Left renal pelvis (tissue), 4 donors: ENCODE measurements around the gene GRIP2. TPM values are rescaled to one million over a fixed set of nuclear protein-coding genes. Genes with fewer than 3 reads are reported as not detected.

Experiments
- DNase-seq, 4 donors: peaks; one replicate each; pipeline ENCODE4 v3.0.0-alpha.2; 2013; ENCODE audit warnings: low read depth in 4 of 4, low spot score in 3 of 4
- polyA plus RNA-seq, 4 donors: library from polyadenylated mRNA; unstranded; fragments of 120-200 nt; gene quantifications; one replicate each; pipeline ENCODE4 v1.2.1, GENCODE V29; 2013; ENCODE audit not compliant: insufficient read length in 4 of 4

The GRIP2 gene
- polyA plus RNA-seq, 4 donors, result 0.68 to 1.5 (median 1.4) TPM

DNA sequence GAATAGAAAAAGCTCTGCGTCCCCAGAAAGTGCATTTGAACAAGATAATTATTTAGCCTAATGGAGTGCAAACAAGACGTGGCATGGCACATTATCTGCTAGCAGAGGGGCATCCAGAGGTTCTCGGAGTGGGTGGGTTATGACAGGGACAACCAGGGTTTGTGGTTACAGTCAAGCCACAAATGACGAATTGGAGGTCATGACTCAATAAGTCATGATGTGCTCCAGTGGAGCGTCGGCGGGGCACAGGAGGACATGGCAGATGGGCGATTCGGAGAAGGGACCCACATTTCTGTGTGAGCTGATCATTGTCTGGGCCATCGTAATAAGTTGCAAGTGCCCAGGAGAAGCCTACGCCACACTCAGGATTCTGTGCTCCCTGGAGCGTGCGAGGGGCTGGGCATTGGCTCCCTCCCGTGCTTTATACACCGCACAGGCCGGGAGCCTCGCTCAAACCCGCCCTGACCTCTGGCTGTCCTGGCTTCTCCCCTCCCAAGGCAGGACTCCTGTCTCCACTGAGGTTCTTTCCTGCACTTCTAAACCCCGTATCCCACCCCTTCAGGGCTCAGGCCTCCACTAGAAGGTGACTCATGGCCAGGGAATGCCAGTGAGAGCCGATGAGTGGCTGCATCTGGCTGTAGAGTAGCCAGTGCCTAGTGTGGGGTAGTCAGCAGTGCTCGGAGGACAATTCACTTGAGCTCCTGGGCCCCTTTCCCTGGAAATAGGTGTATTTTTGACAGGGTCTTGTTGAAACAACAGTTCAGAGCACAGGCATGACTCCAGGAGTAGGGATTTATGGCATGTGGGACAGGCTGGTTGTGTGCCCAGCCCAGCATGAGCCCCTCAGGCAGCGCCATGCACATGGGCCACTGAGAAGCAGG, 67.4 kb downstream of the GRIP2 start:
- DNase-seq, result no peak

DNA sequence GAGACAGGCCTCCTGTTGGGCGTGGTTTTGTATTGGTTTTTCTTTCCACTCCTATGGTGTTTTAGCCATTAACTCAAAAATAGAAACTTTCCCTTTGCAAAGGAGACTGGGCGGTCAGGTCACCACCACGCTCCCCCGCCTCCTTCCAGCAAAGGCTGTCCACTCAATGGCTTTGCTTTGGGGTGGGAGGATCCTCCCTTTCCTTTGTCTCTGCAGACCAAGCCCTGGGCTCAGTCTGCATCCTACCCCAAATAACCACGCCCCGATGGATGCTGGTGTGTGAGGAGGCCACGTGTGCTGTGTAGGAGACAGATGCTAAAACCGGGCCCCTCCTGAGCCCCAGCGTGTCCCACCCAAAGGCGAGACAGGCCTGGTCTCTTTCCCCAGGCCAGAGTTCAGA, 68.5 kb downstream of the GRIP2 start:
- no peak for DNase-seq

DNA sequence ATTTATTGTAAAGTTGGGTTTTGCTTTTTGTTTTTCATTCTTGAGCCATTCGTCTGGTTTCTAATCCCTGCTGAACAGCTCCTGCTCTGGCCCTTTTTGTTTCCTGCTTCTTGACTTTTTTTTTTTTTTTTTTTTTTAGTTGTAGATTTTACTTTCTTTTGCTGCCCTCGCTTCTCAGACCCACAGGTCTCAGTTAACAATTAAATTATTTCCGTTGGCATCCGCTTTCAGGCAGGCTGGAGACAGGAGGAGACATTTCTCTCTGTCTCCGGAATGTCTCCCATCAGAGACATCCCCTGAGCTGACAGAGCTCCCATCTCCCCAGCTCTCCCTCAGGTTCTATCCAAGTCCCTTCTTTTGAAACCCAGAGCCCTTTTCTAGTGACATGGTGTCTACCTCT, 69.1 kb downstream of the GRIP2 start:
- no peak for DNase-seq

DNA sequence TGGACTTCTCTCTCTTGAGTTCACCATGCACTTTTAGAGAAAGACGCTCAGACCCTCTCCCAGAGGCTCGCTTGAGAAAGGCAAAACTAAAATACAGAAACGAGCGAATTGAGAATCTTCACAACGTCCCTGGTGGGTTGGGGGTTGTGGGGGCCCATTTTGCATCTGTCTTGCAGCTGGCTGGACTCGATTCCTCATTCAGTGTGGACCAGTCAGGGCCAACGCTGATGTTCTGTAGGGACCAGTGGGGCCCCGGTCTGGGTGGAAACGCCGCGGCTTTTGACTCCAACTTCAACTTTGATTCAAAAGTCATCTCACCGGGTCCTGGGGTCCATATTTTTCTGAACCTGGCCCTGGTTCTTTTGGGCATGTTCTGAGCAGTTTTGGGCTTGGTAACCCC, 69.7 kb downstream of the GRIP2 start:
- DNase-seq, result no peak

DNA sequence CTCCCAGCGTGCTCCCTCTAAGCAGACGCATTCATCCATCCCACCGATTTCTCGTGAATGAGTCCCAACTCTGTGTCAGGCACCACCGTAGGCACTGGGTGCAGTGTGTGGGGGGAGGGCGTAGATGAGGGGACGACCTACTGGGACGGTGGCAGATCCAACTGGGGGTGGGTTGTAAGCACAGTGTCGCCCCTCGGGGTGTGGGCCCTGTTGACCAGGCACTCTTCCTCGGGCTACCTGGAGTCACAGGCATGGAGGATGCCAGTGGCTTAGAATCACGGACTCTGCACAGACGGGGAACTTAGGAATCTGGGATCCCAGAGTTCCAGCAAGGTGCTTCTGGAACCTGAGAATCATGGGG, 71.5 kb downstream of the GRIP2 start:
- no peak for DNase-seq

DNA sequence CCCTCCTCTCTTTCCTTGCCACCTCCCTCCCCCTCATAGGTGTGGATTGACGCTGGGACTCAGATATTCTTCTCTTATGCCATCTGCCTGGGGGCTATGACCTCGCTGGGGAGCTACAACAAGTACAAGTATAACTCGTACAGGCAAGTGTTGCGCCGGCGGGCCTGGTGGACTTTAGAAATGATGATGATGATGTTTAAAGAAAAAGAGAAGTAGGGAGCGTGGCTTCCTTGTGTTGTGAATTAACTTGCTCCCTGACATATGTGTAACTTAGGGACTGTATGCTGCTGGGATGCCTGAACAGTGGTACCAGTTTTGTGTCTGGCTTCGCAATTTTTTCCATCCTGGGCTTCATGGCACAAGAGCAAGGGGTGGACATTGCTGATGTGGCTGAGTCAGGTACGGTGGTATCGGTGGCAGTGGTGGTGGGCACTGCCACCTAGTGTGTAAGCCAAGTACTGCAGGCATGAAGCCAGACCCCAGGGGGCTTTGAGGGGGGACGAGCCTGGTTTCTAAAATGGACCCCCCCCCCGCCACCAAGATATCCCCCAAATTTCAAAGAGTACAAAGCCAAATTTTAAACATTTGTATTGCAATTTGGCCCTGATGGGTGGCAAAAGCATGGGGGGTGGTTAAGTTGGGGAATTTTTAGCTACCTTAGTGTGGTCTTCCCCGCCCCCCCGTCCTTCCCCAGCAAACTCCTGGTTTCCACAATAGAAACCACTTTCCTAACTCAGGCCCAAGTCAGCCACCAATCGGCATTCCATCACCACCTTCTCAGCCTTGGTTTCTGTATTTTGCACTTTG, 72.1 kb downstream of the GRIP2 start:
- no peak for DNase-seq

DNA sequence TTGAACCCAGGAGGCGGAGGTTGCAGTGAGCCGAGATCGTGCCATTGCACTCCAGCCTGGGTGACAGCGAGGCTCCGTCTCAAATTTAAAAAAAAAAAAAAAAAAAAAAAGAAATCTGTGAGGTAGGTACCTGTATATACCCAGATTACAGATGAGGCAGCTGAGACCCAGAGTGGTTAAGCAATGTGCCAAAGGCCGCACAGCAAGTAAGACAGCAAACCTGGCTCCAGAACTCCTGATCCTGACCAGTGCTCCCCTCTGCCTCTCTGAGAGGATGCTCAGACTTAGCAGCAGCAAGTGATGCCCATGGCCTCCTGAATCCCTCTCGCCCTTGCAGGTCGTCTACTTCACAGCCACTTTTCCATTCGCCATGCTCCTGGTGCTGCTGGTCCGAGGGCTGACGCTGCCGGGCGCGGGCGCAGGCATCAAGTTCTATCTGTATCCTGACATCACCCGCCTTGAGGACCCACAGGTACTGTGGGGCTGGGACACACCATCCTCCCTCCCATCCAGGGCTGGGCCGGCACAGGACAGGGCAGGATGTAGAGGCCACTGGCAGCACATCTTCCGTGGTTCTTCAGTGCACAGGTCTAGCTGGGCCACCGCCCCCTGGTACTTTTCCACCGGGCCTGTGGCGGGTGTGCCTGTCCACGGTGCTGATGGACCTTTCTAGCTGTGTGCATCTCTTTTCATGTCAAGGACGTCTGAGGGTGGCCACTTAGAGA, 73.8 kb downstream of the GRIP2 start:
- DNase-seq, result no peak

DNA sequence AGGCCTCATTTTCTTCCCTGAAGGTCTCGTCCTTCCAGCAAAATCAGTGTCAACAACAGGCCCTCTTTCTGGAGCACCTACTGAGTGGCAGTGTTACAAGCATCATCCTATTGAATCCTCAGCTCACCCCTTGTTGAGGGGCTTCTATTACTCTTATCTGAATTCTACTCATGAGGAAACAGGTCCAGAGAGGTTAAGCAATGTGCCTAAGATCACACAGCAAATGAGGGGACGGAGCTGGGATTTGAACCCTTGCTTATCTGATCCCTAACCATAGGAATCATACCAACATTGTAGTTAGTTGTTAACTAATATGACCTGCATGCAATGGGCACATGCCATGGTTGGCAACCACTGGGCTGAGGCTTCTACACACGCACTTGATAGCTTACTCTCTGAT, 74.7 kb downstream of the GRIP2 start:
- DNase-seq, result no peak

DNA sequence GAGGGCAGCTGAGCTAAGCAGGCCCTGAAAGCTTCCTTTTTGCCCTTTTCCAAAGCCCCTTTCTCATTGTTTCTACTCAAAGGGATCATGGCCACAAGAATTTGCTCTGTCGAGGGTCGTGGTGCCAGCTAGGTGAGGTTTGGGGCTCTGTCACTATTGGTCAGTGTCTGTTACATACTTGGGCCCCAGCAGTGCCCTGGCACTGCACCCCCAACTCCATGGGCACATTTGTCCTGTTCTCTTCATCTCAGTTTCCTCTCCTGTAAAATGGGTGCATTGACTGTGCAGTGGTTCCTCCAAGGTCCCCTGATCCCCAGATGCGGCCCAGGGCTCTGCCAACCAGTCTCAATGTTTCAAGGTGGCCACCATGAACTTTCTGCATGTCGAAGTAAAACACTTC, 75.6 kb downstream of the GRIP2 start:
- DNase-seq, result no peak

DNA sequence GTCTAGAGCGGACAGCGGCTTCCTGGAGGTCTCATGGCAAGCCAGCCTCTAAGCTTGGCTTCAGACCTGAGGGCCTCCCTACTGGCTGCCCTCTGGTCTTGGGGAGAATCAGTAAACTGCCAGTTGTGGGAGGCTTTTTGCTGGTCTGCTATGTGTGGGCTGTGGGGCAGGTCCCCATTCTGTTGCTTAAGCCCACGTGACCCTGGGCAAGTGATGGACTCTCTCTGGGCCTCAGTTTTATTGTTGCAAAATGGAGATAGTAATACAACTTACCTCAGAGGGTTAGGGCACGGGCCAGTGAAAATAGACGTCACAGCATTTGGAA, 76.0 kb downstream of the GRIP2 start:
- DNase-seq, result no peak

DNA sequence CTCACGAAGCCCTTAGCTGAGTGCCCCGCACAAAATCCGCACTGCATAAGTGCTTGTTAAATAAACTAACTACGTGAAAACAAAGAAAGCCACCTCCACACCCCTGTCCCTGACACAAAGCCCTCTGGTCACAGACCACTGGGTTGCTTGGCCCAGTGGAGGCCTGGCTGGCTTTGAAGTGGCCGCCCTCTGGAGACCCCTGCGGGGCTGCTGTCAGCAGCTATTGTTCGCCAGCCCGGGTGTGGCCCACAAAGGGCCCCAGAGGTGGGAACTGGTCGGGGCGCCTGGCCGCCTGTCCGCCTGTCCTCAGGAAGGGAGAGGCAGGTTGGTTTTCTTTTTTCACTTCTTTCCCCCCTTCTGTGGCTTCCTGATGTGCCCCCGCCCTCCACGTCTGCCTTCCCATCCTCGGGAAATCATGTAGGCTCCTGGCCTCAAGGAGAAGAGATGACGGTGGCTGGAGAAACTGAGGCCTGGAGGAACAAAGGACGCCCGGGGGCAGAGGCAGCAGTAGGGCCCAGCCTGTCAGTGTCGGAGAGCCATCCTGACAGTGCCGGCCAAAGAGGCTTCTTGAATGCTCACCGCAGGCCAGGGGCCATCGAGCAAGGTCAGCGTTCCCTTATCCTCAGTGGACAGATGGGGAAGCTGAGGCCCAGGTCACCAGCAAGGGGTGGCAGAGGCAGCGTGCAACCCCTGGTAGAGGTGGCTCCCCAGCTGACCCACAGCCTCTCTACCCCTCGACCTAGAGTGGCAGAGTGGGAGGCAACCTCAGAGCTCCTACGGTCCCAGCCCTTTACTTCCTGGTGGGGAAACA, 76.6 kb downstream of the GRIP2 start:
- no peak for DNase-seq

DNA sequence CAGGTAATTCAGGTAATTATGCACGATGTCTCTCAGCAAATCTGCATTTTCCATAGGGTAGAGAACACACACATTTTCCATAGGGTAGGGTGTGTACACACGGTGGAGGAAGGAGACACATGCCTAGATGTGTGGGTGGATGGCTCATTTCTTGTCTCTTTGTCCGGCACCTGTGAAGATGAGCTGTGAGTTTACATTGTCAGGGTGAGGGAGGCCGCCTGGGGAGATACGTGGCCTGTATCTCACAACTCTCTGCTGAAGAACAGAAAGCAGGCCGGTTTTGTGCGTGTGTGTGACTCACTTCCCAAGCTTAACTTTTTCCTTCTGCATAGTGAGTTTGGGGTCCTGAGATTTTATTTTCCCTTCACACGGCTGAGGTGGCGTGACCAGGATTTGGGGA, 77.4 kb downstream of the GRIP2 start:
- no peak for DNase-seq

DNA sequence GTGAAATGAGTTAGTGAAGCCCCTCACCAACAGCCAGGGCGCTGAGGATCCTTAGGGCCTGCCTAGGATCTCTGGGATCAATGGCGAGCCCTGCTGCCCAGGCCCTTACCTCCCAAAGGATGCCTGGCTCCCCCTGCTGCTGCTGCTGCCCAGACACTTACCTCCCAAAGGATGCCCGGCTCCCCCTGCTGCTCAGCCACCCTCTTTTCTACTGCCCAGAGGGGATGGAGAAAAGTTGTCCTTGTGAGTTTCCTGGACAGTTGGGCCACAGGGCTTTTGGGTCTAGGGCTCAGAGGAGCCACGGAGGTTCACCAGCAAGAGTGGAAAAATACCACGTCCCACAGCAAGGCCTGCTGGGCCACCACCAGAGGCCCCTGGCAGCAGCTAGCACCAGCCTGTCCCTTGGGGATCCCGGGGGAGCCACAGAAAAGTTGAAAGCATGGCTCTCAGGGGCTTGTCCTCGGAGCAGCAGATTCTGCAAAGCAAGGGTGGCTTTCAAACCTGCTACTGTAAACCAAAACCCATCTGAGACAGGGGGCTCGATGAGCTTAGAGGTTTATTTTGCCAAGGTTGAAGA, 78.3 kb downstream of the GRIP2 start:
- DNase-seq, result no peak

DNA sequence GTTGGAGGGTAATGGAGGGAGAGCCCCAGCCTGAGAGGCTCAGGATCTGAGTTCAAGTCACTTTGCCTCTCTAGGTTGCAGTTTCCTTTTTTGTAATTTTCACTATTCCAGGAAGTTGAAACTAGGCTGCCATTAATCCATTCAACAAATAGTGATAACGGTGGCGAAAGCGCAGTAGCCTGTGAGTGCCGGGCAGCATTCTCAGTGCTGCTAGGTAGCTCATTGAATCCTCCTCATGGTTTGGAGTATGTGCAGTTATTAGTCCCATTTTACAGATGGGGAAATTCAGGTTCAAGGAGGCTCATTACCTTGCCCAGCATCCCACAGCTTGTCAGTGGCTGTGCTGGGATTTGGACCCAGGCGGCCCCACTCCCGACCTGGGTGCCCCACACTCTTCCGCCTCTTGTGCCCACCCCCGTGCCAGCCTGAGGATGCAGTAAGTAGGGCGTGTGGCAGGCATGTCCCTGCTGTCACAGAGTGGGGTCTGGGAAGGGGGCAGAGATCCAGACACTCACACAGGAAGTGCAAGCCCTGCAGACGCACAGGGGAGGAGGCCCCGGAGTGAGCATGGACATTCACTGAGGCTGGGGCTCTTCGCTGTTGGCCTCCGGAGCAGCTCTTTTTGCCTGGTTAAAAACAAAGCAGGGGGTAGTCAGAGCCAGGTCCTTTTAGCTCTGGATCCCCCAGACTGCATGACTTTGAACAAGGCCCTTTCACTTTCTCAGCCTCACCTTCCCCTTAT, 79.0 kb downstream of the GRIP2 start:
- no peak for DNase-seq

DNA sequence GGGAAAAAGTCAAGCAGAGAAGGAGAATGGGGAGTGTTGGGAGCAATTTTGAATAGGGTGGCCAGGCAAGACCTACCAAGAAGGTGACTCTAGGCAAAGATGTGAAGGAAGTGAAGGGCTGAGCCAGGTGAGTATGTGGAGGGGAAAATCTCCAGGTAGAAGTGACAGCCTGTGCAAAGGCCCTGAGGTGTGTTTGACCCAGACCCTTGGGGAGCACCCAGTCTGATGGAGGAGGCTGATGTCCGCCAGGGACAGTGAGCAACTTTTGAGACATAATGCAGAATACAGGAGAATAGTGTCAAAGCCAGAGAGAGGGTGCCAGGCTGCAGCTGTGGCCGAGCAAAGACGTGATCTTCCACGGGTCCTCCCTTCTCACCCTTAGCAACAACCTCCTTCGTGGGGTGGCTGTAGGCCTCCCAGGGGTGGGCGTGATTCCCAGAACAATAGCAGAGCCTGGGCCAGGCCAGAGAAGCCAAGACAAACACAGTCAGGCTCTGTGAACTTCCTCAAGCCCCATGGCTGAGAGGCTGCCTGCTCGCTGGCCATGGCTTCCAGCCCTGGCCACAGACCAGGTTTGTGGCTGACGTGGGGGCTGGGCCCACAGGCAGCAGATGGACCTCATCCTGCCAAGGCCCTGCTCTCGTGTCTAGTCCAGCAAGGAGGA, 79.7 kb downstream of the GRIP2 start:
- DNase-seq, result no peak

DNA sequence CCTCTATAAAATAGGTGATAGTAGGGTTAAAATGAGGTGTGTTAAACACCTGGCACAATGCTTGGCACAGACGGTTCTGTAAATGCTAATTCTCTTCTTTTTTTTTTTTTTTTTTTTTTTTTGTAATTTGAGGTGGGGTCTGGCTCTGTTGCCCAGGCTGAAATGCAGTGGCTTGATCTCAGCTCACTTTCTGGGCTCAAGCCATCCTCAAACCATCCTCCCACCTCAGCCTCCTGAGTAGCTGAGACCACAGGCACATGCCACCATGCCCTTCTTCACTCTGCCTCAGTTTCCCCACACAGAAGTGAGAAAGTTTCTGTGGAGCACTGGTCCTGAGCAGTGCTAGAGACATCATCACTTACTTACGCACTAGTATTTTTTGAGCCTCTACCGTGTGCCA, 80.4 kb downstream of the GRIP2 start:
- DNase-seq, result no peak

DNA sequence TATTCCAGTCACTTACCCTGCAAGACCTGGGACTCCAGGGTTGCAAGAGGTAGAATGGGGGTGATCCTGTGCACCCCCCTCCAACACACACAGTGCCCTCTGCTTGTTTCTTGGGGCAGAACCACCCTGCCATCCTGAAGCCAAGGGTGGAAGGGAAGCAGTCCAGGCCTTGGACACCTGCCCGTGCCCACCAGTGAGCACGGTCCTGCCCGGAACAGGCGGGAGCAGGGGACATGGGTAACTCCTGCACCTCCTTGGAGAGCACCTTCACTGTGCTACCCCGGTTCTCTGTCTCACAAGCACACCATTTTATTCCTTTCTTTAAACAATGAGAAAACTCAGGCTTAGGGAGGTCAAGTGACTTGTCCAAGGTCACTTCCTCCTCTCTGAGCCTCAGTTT, 80.8 kb downstream of the GRIP2 start:
- no peak for DNase-seq

DNA sequence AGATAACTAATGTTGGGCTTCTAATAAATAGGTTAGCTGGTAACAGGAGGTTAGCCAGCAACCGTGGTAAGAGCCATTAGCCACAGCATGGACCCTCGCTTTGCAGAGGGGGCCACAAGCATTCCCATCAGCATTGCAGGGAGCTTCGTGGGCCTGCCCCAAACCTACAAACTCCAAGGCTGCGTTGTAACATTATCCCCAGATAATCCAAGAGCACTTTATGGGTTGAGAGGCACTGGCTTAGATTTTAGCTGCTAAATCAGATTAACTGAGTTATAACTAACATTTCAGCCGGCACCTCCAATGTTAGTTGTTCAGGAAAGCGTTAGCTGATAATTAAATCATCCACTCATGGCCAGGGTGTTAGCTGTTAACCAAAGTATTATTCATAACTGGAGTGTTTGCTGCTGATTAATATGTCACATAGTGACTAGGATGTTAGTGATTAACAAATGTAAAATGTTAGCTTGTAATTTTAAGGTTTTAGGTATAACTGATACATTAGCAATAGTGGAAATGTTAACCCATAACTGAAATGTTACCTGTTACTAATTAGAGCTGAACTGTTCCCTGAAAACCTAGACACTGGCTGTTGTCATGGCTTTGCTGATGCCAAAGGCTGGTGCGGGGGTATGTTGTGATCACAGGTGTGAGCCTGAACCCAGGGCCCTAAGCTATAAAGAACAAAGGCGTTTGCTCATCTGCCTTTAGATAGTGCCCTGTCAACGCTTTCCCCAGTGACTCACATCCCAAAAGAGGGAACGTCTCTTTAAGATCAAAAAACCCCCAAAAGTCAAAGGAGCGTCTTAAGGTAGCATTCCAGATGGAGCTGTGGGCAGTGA, 81.5 kb downstream of the GRIP2 start:
- DNase-seq, result no peak
